Caki2 (cell line): ENCODE data around the gene NMNAT2. TPM values are rescaled to one million over a fixed set of nuclear protein-coding genes. Genes with fewer than 3 reads are reported as not detected.
A peak's percentile ranks its signal among the peaks of the same experiment; 100 is the strongest.
"Not testable (repeated sequence)": the region's sequence is repeated elsewhere in the genome, so short reads cannot be mapped to it uniquely, and the experiment has no call there.

Source experiments
- DNase-seq: peaks from one replicate; pipeline ENCODE4 v3.0.0-alpha.2; 2015; ENCODE audit warnings: low read depth
- in situ Hi-C: cut with HindIII; loops from 2 replicates; pipeline ENCODE4 v1.10.0; 2016; ENCODE audit warnings: low sequenced_read_pairs, low pct_unique_long_range_greater_than_20kb, mixed read lengths
- total RNA-seq: library from RNA; depleted of rRNA; stranded (reverse); fragments of >200 nt; shearing (Covaris generic); gene quantifications from 2 replicates; pipeline ENCODE4 v1.2.3, GENCODE V29; 2014; ENCODE audit warnings: low replicate concordance

NMNAT2 gene
- total RNA-seq, 1 experiment from 2014 or later = 0.24 TPM

GRCh38 chr1:183282101-183282855 is 135.9 kb downstream of the NMNAT2 start:
- no peak for DNase-seq
- in situ Hi-C loops = no loop called here

DNA sequence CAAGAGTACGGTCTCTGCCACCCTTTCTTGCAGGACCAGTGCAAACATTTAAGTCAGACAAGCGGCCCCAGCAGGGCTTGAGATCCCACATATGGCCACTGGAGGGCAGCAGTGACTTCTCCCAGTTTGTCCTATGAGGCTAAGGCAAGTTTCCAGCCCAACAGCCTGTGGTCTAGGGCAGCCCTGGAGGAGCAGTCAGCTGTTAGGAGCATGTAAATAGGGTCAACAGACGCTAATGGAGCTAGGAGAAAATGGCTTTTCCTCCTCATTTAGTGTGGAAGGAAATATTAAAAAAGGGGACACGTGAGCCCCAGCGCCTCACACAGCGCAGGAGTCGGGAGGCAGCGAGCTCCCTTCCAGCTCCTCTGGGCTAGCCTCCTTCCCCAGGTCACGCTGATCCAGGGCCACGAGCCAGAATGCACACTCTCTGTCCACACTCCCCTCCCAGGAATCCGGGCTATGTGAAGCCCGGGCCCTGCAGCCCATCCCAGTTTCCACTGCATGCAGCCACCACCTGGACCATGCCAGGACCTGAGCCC is 136.6 kb downstream of the NMNAT2 start:
- in situ Hi-C loops = no loop called here
- peak; percentile 81 for DNase-seq

DNA sequence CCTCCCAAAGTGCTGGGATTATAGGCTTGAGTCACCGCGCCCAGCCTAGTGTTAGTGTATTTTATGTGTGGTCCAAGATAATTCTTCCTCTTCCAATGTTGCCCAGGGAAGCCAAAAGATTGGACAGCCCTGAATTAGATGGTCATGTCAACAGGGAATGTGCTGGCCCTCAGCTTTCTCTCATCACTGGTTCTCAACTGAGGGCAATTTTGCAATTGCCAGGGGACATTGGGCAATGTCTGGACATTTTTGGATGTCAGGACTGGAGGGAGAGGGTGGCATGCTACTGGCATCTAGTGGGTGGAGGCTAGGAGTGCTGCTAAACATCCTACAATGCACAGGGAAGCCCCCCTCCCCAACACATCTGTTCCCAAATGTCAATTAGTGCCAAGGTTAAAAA is 137.1 kb downstream of the NMNAT2 start:
- no peak for DNase-seq
- in situ Hi-C loops = no loop called here

- in situ Hi-C loops = no loop called here
- DNase-seq = no peak
Measured at GRCh38 chr1:183279835-183280234, 138.3 kb downstream of the NMNAT2 start.

GRCh38 chr1:183278739-183279591 is 139.2 kb downstream of the NMNAT2 start:
- DNase-seq = peak; percentile 31
- in situ Hi-C loops = no loop called here

DNA sequence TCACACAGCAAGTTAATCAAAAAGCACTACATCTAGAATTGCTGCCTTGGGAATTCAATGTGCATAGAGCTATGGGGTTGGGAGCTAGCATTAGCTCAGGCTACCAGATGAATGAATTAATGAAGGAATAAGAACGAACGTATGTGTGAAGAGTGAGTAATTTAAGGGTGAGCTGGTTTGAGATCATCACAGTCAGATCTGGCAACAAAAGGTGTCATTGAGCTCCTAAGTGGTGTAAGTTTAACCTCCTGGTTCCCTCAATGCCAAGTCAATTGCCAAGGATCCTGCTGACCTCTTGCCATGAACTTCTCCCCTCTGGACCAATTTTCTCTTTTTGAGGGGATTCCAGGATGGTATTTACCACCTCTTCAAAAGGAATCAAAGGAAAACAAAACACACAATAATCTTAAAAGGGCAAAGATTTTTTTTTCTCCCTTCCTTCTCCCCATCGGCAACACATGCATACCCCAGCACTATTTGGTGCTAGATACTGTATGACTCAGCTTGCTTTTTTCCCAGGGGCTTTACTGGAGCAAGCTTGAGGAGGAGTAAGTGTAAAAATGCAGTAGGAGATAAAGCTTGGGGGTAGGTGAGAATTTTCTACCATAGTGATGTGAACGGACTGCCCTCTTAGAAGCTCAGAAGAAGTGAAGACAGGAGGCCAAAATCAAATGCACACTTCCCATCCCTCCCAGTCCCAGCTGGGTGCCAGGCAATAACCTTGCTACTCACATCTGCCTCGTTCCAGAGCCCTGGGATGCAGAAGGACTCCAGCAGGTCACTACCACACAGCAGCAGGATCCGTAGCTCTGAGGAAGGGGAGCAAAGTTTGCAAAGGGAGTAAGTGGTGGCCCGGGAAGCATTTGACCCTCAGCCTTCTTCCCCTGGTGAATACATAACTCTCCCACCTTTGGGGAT is 140.1 kb downstream of the NMNAT2 start:
- in situ Hi-C loops = no loop called here
- no peak for DNase-seq

DNA sequence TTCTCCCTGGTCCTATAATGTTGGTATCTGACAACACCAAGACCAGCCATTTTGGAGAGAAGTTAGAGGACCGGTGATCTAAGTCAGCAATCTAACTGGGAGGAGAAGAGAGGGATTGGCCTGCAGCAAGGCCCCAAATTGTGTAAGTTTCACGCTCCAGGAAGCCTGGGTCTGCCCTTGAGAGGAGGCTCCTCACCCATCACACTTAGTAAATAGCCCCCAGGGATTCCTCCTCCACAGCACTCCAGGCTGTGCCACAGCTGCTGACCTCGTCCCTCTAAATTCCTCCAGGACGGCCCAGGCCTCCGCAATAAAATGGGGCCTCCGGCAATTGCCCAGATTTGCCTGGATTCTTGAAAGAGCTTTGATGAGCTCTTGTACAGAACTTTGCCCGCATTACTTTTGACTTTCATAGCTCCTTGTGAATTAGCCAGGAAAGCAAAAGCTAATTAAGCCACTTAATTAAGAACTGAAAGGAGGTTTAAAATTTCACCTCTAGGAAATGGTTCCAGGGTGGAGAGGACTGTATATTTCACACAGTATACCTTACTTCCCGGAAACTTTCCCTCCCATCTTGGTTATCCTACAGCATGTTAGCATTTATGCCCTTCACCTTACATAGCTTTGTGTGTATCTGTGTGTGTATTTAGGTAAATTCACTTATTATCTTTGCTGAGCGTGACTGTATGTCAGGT is 141.6 kb downstream of the NMNAT2 start:
- in situ Hi-C loops = no loop called here
- DNase-seq = no peak

GRCh38 chr1:183275322-183275721 is 142.9 kb downstream of the NMNAT2 start:
- in situ Hi-C loops = no loop called here

GRCh38 chr1:183274836-183275235 is 143.3 kb downstream of the NMNAT2 start:
- in situ Hi-C loops = no loop called here
- no peak for DNase-seq

More at GRCh38 chr1:183275322-183275721, 142.9 kb downstream of the NMNAT2 start:
- no peak for DNase-seq

GRCh38 chr1:183273984-183274383 is 144.2 kb downstream of the NMNAT2 start:
- DNase-seq, in situ Hi-C loops: not testable (repeated sequence)

DNA sequence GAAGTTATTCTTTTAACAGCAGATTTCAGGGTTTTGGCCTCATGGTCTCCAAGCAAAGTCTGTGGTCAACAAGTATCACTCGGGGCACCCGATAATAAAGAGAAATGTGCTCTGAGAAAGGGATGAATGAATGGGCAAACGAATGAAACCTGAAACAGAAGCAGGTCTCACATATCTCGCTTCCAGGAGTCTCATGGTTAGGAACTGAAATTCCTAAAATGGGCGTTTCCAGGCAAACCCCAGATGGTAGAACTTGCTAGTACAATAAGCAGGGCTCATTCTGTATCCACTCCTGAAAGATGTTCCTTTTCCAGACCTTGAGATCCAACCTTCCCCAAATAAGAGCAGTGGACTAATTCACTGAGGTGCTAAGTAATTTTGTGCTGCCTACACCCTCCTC is 144.9 kb downstream of the NMNAT2 start:
- in situ Hi-C loops = no loop called here
- DNase-seq = no peak

DNA sequence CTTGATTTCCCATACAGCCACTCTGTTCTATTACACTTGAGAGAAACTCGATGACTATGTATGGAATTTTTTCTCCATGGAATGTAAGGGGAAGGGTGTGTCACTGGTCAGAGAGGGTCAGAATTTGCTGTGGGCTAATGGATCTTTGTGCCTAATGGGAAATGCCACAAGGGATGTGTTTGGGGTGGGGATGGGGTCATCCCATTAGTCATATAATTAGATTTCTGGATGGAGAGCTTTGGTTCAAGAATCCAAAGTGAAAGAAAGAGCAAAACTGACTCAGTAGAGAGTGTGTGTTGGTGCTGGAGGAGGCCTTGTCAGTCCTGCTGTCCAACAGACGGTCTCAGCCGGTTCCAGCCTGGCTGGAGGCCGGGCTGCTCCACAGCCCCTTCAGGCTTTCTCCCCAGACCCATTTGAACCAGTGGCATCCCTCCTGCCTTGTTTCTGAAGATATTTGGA is 145.8 kb downstream of the NMNAT2 start:
- in situ Hi-C loops = no loop called here
- peak; percentile 85 for DNase-seq

- in situ Hi-C loops = no loop called here
- DNase-seq = peak; percentile 94
Measured at GRCh38 chr1:183270541-183271141, 147.5 kb downstream of the NMNAT2 start.

GRCh38 chr1:183267646-183268431 is 150.3 kb downstream of the NMNAT2 start:
- no peak for DNase-seq

DNA sequence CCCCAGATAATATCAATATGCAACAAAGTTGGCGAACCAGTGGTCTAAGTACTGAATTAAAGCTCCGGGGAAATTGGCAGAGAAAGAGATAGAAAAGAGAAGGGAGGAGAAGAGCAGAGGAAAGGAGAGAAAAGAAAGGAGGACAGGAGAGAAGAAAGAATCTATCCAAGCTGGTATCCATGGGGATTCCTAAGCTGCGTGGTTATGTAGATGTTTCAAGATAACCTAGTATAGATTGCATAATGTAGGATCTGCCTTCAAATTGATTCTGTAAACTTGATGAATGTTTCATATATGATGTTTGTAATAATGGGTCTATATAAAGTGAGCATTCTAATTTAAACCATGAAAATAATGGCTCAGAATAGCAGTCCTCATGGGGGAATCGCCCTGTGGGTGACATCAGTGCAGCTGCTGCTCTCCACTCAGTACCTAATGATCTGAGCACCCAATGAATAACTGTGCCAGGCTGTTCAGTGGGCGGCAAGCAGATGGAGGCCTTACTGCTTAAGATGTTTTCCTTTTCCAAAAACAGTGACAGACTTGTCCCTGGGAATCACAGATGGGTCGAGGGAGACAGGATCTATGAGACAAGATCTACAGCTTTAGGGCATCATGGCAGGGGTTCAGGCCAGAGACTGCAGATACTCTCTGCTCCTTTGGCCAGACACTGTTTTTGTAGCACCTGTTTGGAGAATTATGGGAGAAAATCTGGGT is 154.1 kb downstream of the NMNAT2 start:
- DNase-seq = no peak
- in situ Hi-C loops = no loop called here

More at GRCh38 chr1:183267646-183268431, 150.3 kb downstream of the NMNAT2 start:
- in situ Hi-C loops = no loop called here
